ENCODE results near the gene ADAM8. TPM values are rescaled to one million over a fixed set of nuclear protein-coding genes. Genes with fewer than 3 reads are reported as not detected.
"Not testable (repeated sequence)": the region's sequence is repeated elsewhere in the genome, so short reads cannot be mapped to it uniquely, and the experiment has no call there.

ADAM8 gene
- total RNA-seq, 4 donors from 2014 or later = 2.3 to 21.3 (median 13.7) TPM

- TF ChIP-seq POLR2AphosphoS5 (IDR thresholded peaks at IDR 0.05) = no peak
- TF ChIP-seq, protein P1, sequence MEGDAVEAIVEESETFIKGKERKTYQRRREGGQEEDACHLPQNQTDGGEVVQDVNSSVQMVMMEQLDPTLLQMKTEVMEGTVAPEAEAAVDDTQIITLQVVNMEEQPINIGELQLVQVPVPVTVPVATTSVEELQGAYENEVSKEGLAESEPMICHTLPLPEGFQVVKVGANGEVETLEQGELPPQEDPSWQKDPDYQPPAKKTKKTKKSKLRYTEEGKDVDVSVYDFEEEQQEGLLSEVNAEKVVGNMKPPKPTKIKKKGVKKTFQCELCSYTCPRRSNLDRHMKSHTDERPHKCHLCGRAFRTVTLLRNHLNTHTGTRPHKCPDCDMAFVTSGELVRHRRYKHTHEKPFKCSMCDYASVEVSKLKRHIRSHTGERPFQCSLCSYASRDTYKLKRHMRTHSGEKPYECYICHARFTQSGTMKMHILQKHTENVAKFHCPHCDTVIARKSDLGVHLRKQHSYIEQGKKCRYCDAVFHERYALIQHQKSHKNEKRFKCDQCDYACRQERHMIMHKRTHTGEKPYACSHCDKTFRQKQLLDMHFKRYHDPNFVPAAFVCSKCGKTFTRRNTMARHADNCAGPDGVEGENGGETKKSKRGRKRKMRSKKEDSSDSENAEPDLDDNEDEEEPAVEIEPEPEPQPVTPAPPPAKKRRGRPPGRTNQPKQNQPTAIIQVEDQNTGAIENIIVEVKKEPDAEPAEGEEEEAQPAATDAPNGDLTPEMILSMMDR (IDR thresholded peaks at IDR 0.05) = no peak
- no peak for TF ChIP-seq EP300 (IDR thresholded peaks at IDR 0.05; ENCODE audit: low read depth)
- no peak for TF ChIP-seq POLR2A (IDR thresholded peaks at IDR 0.05)
- no peak overlapping the region for H3K4me3 ChIP-seq
- no peaks in the 10 kb centered on the region for H3K27me3 ChIP-seq
- 85% methylated on average over 14 of the region's 14 CpGs; no CpG with 5 or more reads in 1 of the 2 donors for WGBS, 2 donors (ENCODE audit: low coverage in 1 of 2)
- in situ Hi-C loops (cut with MboI; ENCODE audit: low pct_ligation_motif_present in 1 of 4, low pct_unique_long_range_greater_than_20kb in 1 of 4, low sequenced_read_pairs in 3 of 4) = loop anchor here in 1 of 4 donors (10.0 kb wide), 1 partner anchor 48 kb away; no protein-coding TSS in a partner anchor
- peaks cover 8 to 33% (median 17%) of the 10 kb centered on the region in 4 donors for H3K4me1 ChIP-seq
- no peak overlapping the region for H3K27ac ChIP-seq
- intact Hi-C loops (cut with DNase I; ENCODE audit: low total_unique reads) = no loop called here
- no peaks in the 10 kb centered on the region for H3K36me3 ChIP-seq
- DNase-seq = no peak
- no peaks in the 10 kb centered on the region for H3K9me3 ChIP-seq
These were observed 9.4 kb downstream of the ADAM8 start for GRCh38 chr10:133267293-133267692.

DNA sequence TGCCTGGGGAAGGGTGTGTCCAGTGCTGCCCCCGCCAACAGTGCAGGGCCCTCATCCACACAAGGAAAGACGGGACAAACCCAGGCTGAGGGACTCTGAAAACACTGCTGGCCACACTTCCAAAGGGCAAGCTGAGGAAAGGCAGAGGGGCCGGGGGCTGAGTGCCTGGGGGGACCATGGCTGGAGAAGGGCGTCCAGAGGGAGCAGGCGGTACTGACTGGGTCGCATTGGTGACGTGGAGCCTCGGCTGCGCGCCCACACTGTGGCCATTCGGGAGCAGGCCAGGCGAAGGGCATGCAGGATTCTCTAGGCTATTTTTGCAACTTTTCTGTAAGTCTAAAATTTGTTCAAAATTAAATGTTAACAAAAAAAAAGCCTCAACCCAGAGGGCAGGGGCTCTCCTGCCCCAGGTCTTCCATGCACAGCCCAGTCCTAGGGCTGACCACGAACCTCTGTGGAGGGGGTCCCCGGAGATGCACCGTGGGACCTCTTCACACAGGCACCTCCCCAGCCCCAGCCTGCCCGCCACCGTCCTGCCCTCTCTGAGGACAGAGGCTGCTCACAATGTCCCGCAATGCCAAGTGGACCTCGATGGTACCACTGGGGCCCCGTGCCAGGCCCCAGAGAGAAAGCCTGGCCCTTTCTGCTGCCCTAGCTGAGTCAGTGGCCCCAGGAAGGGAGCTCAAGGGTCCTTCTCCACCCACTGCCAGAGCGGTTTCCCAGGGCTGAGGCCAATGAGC, 10.4 kb downstream of the ADAM8 start:
- peaks cover 10 to 37% (median 22%) of the 10 kb centered on the region in 4 donors for H3K4me1 ChIP-seq
- WGBS, 2 donors (ENCODE audit: low coverage in 1 of 2) = 82 to 91% methylated on average over 8 to 21 of the region's 21 CpGs
- H3K36me3 ChIP-seq = no peaks in the 10 kb centered on the region
- intact Hi-C loops (cut with DNase I; ENCODE audit: low total_unique reads) (no loop called here), in situ Hi-C loops (cut with MboI; ENCODE audit: low pct_ligation_motif_present in 1 of 4, low pct_unique_long_range_greater_than_20kb in 1 of 4, low sequenced_read_pairs in 3 of 4) (loop anchor here in 1 of 4 donors (10.0 kb wide), 1 partner anchor 49 kb away; no protein-coding TSS in a partner anchor)
- TF ChIP-seq POLR2A (IDR thresholded peaks at IDR 0.05) (no peak), EP300 (IDR thresholded peaks at IDR 0.05; ENCODE audit: low read depth) (no peak), POLR2AphosphoS5 (IDR thresholded peaks at IDR 0.05) (no peak)
- TF ChIP-seq, protein P1 (IDR thresholded peaks at IDR 0.05) = no peak
- H3K9me3 ChIP-seq = no peaks in the 10 kb centered on the region
- H3K27me3 ChIP-seq = no peaks in the 10 kb centered on the region
- H3K27ac ChIP-seq = no peak overlapping the region
- DNase-seq = no peak
- no peak overlapping the region for H3K4me3 ChIP-seq

- H3K27ac ChIP-seq; H3K9me3 ChIP-seq; H3K4me3 ChIP-seq; H3K27me3 ChIP-seq; H3K36me3 ChIP-seq; intact Hi-C loops (cut with DNase I; ENCODE audit: low total_unique reads): not testable (repeated sequence)
- peaks cover 17 to 48% (median 30%) of the 10 kb centered on the region in 4 donors for H3K4me1 ChIP-seq
- DNase-seq = peak; percentile 50
- in situ Hi-C loops (cut with MboI; ENCODE audit: low pct_ligation_motif_present in 1 of 4, low pct_unique_long_range_greater_than_20kb in 1 of 4, low sequenced_read_pairs in 3 of 4) = loop anchor here in 1 of 4 donors (10.0 kb wide), 1 partner anchor 50 kb away; no protein-coding TSS in a partner anchor
- 51 to 55% methylated on average over 2 to 9 of the region's 10 CpGs for WGBS, 2 donors (ENCODE audit: low coverage in 1 of 2)
These were observed 11.6 kb downstream of the ADAM8 start for GRCh38 chr10:133265052-133265451.

GRCh38 chr10:133264461-133264860, 12.2 kb downstream of the ADAM8 start:
- intact Hi-C loops (cut with DNase I; ENCODE audit: low total_unique reads) (no loop called here), in situ Hi-C loops (cut with MboI; ENCODE audit: low pct_ligation_motif_present in 1 of 4, low pct_unique_long_range_greater_than_20kb in 1 of 4, low sequenced_read_pairs in 3 of 4) (loop anchor here in 1 of 4 donors (10.0 kb wide), 1 partner anchor 50 kb away; no protein-coding TSS in a partner anchor)
- Histone ChIP-seq H3K9me3 (no peaks in the 10 kb centered on the region), H3K27me3 (no peaks in the 10 kb centered on the region), H3K27ac (peak overlapping the region in 2 of 4 donors; percentile 8 to 59), H3K4me1 (peaks cover 17 to 49% (median 30%) of the 10 kb centered on the region in 4 donors), H3K36me3 (no peaks in the 10 kb centered on the region), H3K4me3 (no peak overlapping the region)
- WGBS, 2 donors (ENCODE audit: low coverage in 1 of 2) = 28 to 31% methylated on average over 4 to 9 of the region's 9 CpGs
- TF ChIP-seq, protein P1 (IDR thresholded peaks at IDR 0.05) = no peak
- TF ChIP-seq POLR2AphosphoS5 (IDR thresholded peaks at IDR 0.05) (no peak), EP300 (IDR thresholded peaks at IDR 0.05; ENCODE audit: low read depth) (no peak), POLR2A (IDR thresholded peaks at IDR 0.05) (no peak)
- DNase-seq = peak; percentile 70
